ENCODE measurements around the gene COL27A1. TPM values are rescaled to one million over a fixed set of nuclear protein-coding genes. Genes with fewer than 3 reads are reported as not detected.
A peak's percentile ranks its signal among the peaks of the same experiment; 100 is the strongest.

Gene COL27A1
- total and polyA plus RNA-seq, 3 donors from 2014 or later, result 9.3 to 68.8 (median 25.7) TPM

- no peak for DNase-seq
- Histone ChIP-seq H3K4me3 (no peak overlapping the region), H3K4me1 (no peaks in the 10 kb centered on the region), H3K27ac (no peak overlapping the region), H3K9me3 (no peaks in the 10 kb centered on the region), H3K27me3 (no peaks in the 10 kb centered on the region), H3K36me3 (ENCODE audit: low read depth, missing control alignments) (no peaks in the 10 kb centered on the region)
- intact Hi-C loops (cut with DNase I; ENCODE audit: low total_unique reads), result no loop called here
- WGBS, 2 donors, result 87 to 88% methylated on average over 11 of the region's 11 CpGs
- no peak for TF ChIP-seq POLR2A (IDR thresholded peaks at IDR 0.05)
- TF ChIP-seq CTCF (IDR thresholded peaks at IDR 0.05), result no peak
Observed at GRCh38 chr9:114291886-114292590, 136.7 kb downstream of the COL27A1 start.

GRCh38 chr9:114294664-114295063 lies 139.3 kb downstream of the COL27A1 start:
- no peaks in the 10 kb centered on the region for H3K27me3 ChIP-seq
- no peak overlapping the region for H3K4me3 ChIP-seq
- H3K27ac ChIP-seq, result no peak overlapping the region
- DNase-seq, result no peak
- TF ChIP-seq POLR2A (IDR thresholded peaks at IDR 0.05) (no peak), CTCF (IDR thresholded peaks at IDR 0.05) (no peak)
- no peaks in the 10 kb centered on the region for H3K4me1 ChIP-seq
- no peaks in the 10 kb centered on the region for H3K9me3 ChIP-seq
- no peaks in the 10 kb centered on the region for H3K36me3 ChIP-seq (ENCODE audit: low read depth, missing control alignments)
- intact Hi-C loops (cut with DNase I; ENCODE audit: low total_unique reads), result no loop called here

GRCh38 chr9:114296338-114296737 lies 141.0 kb downstream of the COL27A1 start:
- no peaks in the 10 kb centered on the region for H3K36me3 ChIP-seq (ENCODE audit: low read depth, missing control alignments)
- TF ChIP-seq POLR2A (IDR thresholded peaks at IDR 0.05) (no peak), CTCF (IDR thresholded peaks at IDR 0.05) (no peak)
- 97 to 98% methylated on average over 1 of the region's 1 CpG for WGBS, 2 donors
- no peak for DNase-seq
- no peaks in the 10 kb centered on the region for H3K9me3 ChIP-seq
- intact Hi-C loops (cut with DNase I; ENCODE audit: low total_unique reads), result no loop called here
- no peak overlapping the region for H3K27ac ChIP-seq
- H3K27me3 ChIP-seq, result no peaks in the 10 kb centered on the region
- H3K4me1 ChIP-seq, result no peaks in the 10 kb centered on the region
- H3K4me3 ChIP-seq, result no peak overlapping the region

- no peaks in the 10 kb centered on the region for H3K27me3 ChIP-seq
- H3K4me1 ChIP-seq, result no peaks in the 10 kb centered on the region
- TF ChIP-seq CTCF (IDR thresholded peaks at IDR 0.05) (no peak), POLR2A (IDR thresholded peaks at IDR 0.05) (no peak)
- no peaks in the 10 kb centered on the region for H3K36me3 ChIP-seq (ENCODE audit: low read depth, missing control alignments)
- no peaks in the 10 kb centered on the region for H3K9me3 ChIP-seq
- no peak overlapping the region for H3K27ac ChIP-seq
- DNase-seq, result peak; percentile 7
- H3K4me3 ChIP-seq, result no peak overlapping the region
- intact Hi-C loops (cut with DNase I; ENCODE audit: low total_unique reads), result no loop called here
- WGBS, 2 donors, result 90 to 93% methylated on average over 11 to 15 of the region's 15 CpGs
Observed at GRCh38 chr9:114299286-114300152, 144.2 kb downstream of the COL27A1 start.

All from testis (tissue), 3 donors.